ENCODE measurements around the gene LRRC25.
"Not testable (repeated sequence)": the region's sequence is repeated elsewhere in the genome, so short reads cannot be mapped to it uniquely, and the experiment has no call there.

LRRC25 gene

GRCh38 chr19:18349524-18350128 lies 47.8 kb downstream of the LRRC25 start:
- no peak overlapping the region for H3K9ac ChIP-seq (ENCODE audit: low read depth, low read length)
- H3K4me1 ChIP-seq (ENCODE audit: insufficient read depth, low read length), result peaks cover 9% of the 10 kb centered on the region
- no peaks in the 10 kb centered on the region; the same call in 1 of the 2 replicates for H3K36me3 ChIP-seq (ENCODE audit: insufficient read depth, low read length)
- H3K9me3 ChIP-seq (ENCODE audit: control insufficient read depth, insufficient read depth, low read length), result no peaks in the 10 kb centered on the region

GRCh38 chr19:18348818-18349339 lies 48.5 kb downstream of the LRRC25 start:
- H3K4me1 ChIP-seq (ENCODE audit: insufficient read depth, low read length), result peaks cover 14% of the 10 kb centered on the region
- H3K9ac ChIP-seq (ENCODE audit: low read depth, low read length); H3K9me3 ChIP-seq (ENCODE audit: control insufficient read depth, insufficient read depth, low read length); H3K36me3 ChIP-seq (ENCODE audit: insufficient read depth, low read length): not testable (repeated sequence)

GRCh38 chr19:18348171-18348570 lies 49.3 kb downstream of the LRRC25 start:
- Histone ChIP-seq H3K4me1 (ENCODE audit: insufficient read depth, low read length) (peaks cover 14% of the 10 kb centered on the region), H3K36me3 (ENCODE audit: insufficient read depth, low read length) (no peaks in the 10 kb centered on the region), H3K9me3 (ENCODE audit: control insufficient read depth, insufficient read depth, low read length) (no peaks in the 10 kb centered on the region), H3K9ac (ENCODE audit: low read depth, low read length) (no peak overlapping the region)

GRCh38 chr19:18346091-18346490 lies 51.3 kb downstream of the LRRC25 start:
- Histone ChIP-seq H3K9me3 (ENCODE audit: control insufficient read depth, insufficient read depth, low read length) (no peaks in the 10 kb centered on the region), H3K36me3 (ENCODE audit: insufficient read depth, low read length) (no peaks in the 10 kb centered on the region), H3K4me1 (ENCODE audit: insufficient read depth, low read length) (peaks cover 14% of the 10 kb centered on the region), H3K9ac (ENCODE audit: low read depth, low read length) (no peak overlapping the region)

- Histone ChIP-seq H3K9ac (ENCODE audit: low read depth, low read length) (no peak overlapping the region), H3K36me3 (ENCODE audit: insufficient read depth, low read length) (no peaks in the 10 kb centered on the region), H3K4me1 (ENCODE audit: insufficient read depth, low read length) (peaks cover 14% of the 10 kb centered on the region), H3K9me3 (ENCODE audit: control insufficient read depth, insufficient read depth, low read length) (no peaks in the 10 kb centered on the region)
These were observed 52.1 kb downstream of the LRRC25 start for GRCh38 chr19:18345296-18345695.

GRCh38 chr19:18344582-18344950 lies 52.9 kb downstream of the LRRC25 start:
- H3K9me3 ChIP-seq (ENCODE audit: control insufficient read depth, insufficient read depth, low read length), result no peaks in the 10 kb centered on the region
- no peaks in the 10 kb centered on the region for H3K36me3 ChIP-seq (ENCODE audit: insufficient read depth, low read length)
- peaks cover 14% of the 10 kb centered on the region for H3K4me1 ChIP-seq (ENCODE audit: insufficient read depth, low read length)
- no peak overlapping the region for H3K9ac ChIP-seq (ENCODE audit: low read depth, low read length)

GRCh38 chr19:18342090-18342632 lies 55.3 kb downstream of the LRRC25 start:
- Histone ChIP-seq H3K9ac (ENCODE audit: low read depth, low read length) (no peak overlapping the region), H3K4me1 (ENCODE audit: insufficient read depth, low read length) (peaks cover 14% of the 10 kb centered on the region)

More at GRCh38 chr19:18342090-18342632, 55.3 kb downstream of the LRRC25 start:
- no peaks in the 10 kb centered on the region for H3K9me3 ChIP-seq (ENCODE audit: control insufficient read depth, insufficient read depth, low read length)
- H3K36me3 ChIP-seq (ENCODE audit: insufficient read depth, low read length), result no peaks in the 10 kb centered on the region

Data from ES-I3 (cell line).